GM19452 (cell line): ENCODE measurements around the gene CRYBB2.
"Not testable (repeated sequence)": the region's sequence is repeated elsewhere in the genome, so short reads cannot be mapped to it uniquely, and the experiment has no call there.

Experiments
- ATAC-seq: cut with Tn5 transposase; IDR thresholded peaks from one replicate; pipeline ENCODE4 v1.9.1; 2021; ENCODE audit not compliant: unreplicated experiment

The CRYBB2 gene

GRCh38 chr22:25219211-25219689, at the start of gene CRYBB2:
Gene CRYBB2 (plus strand): TSS chr22:25219639. CDS start chr22:25221430, 1,791 bp downstream.
- ATAC-seq = no peak

- no peak for ATAC-seq
Measured at GRCh38 chr22:25170426-25170980, 48.9 kb upstream of the CRYBB2 start.

- ATAC-seq = no peak
Measured at GRCh38 chr22:25172153-25172552, 47.3 kb upstream of the CRYBB2 start.

GRCh38 chr22:25174156-25174887, 45.1 kb upstream of the CRYBB2 start:
- no peak for ATAC-seq

GRCh38 chr22:25174888-25175411, 44.5 kb upstream of the CRYBB2 start:
- no peak for ATAC-seq

GRCh38 chr22:25176175-25176574, 43.3 kb upstream of the CRYBB2 start:
- no peak for ATAC-seq

GRCh38 chr22:25176799-25177198, 42.6 kb upstream of the CRYBB2 start:
- ATAC-seq = no peak

GRCh38 chr22:25177226-25177625, 42.2 kb upstream of the CRYBB2 start:
- ATAC-seq = no peak

GRCh38 chr22:25177895-25178294, 41.5 kb upstream of the CRYBB2 start:
- ATAC-seq = no peak

GRCh38 chr22:25178348-25178747, 41.1 kb upstream of the CRYBB2 start:
- not testable (repeated sequence) for ATAC-seq

- ATAC-seq = not testable (repeated sequence)
Measured at GRCh38 chr22:25178869-25179631, 40.4 kb upstream of the CRYBB2 start.

- ATAC-seq = no peak
Measured at GRCh38 chr22:25182131-25183110, 37.0 kb upstream of the CRYBB2 start.

GRCh38 chr22:25183949-25184619, 35.4 kb upstream of the CRYBB2 start:
- ATAC-seq = no peak

GRCh38 chr22:25186140-25186539, 33.3 kb upstream of the CRYBB2 start:
- ATAC-seq = no peak

- ATAC-seq = no peak
Measured at GRCh38 chr22:25187469-25187868, 32.0 kb upstream of the CRYBB2 start.

GRCh38 chr22:25192406-25192805, 27.0 kb upstream of the CRYBB2 start:
- no peak for ATAC-seq

- no peak for ATAC-seq
Measured at GRCh38 chr22:25193130-25193529, 26.3 kb upstream of the CRYBB2 start.

- ATAC-seq = no peak
Measured at GRCh38 chr22:25193548-25193947, 25.9 kb upstream of the CRYBB2 start.

- ATAC-seq = no peak
Measured at GRCh38 chr22:25196326-25196725, 23.1 kb upstream of the CRYBB2 start.

- no peak for ATAC-seq
Measured at GRCh38 chr22:25197340-25197739, 22.1 kb upstream of the CRYBB2 start.
